Diencephalon (tissue), 1 donor: ENCODE results near the gene TNN. TPM values are rescaled to one million over a fixed set of nuclear protein-coding genes. Genes with fewer than 3 reads are reported as not detected.

Experiments used
- small RNA-seq: library from RNA; depleted of rRNA; stranded (forward); fragments of <200 nt; gene quantifications from one replicate; pipeline ENCODE3, GENCODE V24; 2014
- total RNA-seq: library from RNA; depleted of rRNA; stranded (reverse); fragments of >200 nt; gene quantifications from one replicate; pipeline ENCODE4 v1.2.3, GENCODE V29; 2014

The TNN gene
- 0.69 TPM for total RNA-seq

GRCh38 chr1:175067362-175068106, at the start of gene TNN:
Gene TNN (plus strand): TSS chr1:175067833. CDS start chr1:175077419, 9,586 bp downstream.

GRCh38 chr1:175023043-175023921, 44.4 kb upstream of the TNN start, which contains the start of gene MRPS14:
Gene MRPS14 (minus strand): TSS chr1:175023425. CDS start chr1:175023408, 17 bp downstream.

DNA sequence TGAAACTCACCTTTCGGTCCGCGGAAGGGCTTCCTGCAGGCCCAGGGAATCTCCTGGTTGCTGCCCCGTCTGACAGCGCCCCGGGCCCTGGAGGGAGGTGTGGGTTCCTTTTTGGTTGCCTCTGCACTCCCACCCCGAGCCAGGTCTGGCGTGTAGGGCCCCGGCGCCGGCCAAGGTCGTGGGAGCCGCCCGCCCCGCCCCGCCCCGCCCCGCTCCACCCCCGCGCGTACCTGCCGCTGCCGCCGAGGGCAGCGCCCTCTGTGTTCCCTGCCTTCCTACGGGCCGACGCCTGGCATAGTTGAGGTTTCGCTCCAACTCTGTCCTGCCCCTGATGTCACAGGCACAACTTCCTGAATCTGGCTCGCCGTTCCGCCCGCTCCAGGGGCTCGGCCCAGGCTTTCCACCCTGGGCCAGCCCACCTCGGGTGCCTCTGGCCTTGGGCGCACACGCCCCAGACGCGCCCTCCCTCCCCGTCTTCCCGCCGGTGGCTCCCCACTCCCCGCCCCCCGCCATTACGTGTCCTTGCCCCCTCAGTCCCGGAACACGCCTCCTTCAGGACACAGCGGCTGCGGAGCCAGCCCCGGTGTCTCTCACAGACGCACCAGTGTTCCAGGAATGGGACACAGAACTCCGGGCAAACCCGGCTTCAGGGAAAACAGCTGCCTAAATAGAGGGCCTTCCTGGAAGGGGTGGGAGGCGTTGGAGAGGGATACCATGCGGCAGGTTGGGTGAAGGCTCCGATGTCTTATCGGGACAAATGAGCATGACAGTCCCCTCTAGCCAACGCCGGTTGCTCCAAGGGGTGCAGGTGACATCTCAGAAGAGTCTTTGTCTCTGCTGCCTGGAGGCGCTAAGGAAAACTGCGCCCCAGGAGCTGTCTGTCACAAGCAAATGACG, 125.2 kb downstream of the TNN start, which contains the start of gene KIAA0040:
KIAA0040 (minus strand) TSS at position 147 of the 897 bp plus-strand sequence. CDS start 31,763 bp downstream, outside the sequence.

Small RNA genes within 50 kb of the gene (small RNA-seq; reads per million reads assigned to genes)
- gene RF00019: not detected

Other genes starting within 250 kb of the TNN start
- gene CACYBP, start 67.9 kb upstream of the TNN start, total RNA-seq: 266 TPM
- 57.7 TPM for gene MRPS14, start 44.4 kb upstream of the TNN start, total RNA-seq
- 1.2 TPM for gene KIAA0040, start 124.9 kb downstream of the TNN start, total RNA-seq